ENCODE measurements around the gene RAD51. TPM values are rescaled to one million over a fixed set of nuclear protein-coding genes. Genes with fewer than 3 reads are reported as not detected.

The RAD51 gene
- polyA plus RNA-seq, 3 donors: 0.28 to 0.61 TPM; not detected in 1

GRCh38 chr15:40768521-40769273 lies 73.7 kb downstream of the RAD51 start:
- Histone ChIP-seq H3K36me3 (replicated peaks in 1 of 2; ENCODE audit: control insufficient read depth in 1 of 2, insufficient read depth in 2 of 2, low read length in 2 of 2) (peaks cover 26 to 50% of the 10 kb centered on the region in 2 donors), H3K4me3 (replicated peaks in 1 of 3; ENCODE audit: low read depth in 2 of 3, low read length in 3 of 3) (peak overlapping the region; percentile 2 to 65 (median 4)), H3K4me1 (ENCODE audit: control insufficient read depth in 1 of 2, insufficient read depth in 2 of 2, low read length in 2 of 2) (peaks cover 40 to 47% of the 10 kb centered on the region in 2 donors), H4K20me1 (ENCODE audit: insufficient read depth, low read length) (no peaks in the 10 kb centered on the region), H3K27ac (ENCODE audit: low read depth in 1 of 2, low read length in 2 of 2) (peak overlapping the region in 1 of 2 donors; percentile 61), H3K4me2 (replicated peaks; ENCODE audit: extremely low read depth, low read length, poor library complexity, severe bottlenecking) (peak overlapping the region; percentile 78), H3K9me3 (replicated peaks in 1 of 2; ENCODE audit: control insufficient read depth in 1 of 2, insufficient read depth in 1 of 2, low read length in 2 of 2) (no peaks in the 10 kb centered on the region), H2AFZ (ENCODE audit: insufficient read depth, low read depth, low read length, poor library complexity, severe bottlenecking) (peak overlapping the region; percentile 70), H3K27me3 (ENCODE audit: control insufficient read depth in 2 of 2, insufficient read depth in 2 of 2, low read length in 2 of 2) (no peaks in the 10 kb centered on the region), H3K9ac (ENCODE audit: insufficient read depth, low read length, poor library complexity, severe bottlenecking) (peak overlapping the region; percentile 39), H3K79me2 (ENCODE audit: insufficient read depth, low read length) (no peaks in the 10 kb centered on the region)
- peak overlapping the region; percentile 61 to 75 for H3K4me3 Mint-ChIP-seq
- H3K36me3 Mint-ChIP-seq: peaks cover 35 to 54% of the 10 kb centered on the region in 2 donors
- peak overlapping the region in 5 of 7 donors; percentile 31 to 86 (median 71) for H3K27ac Mint-ChIP-seq
- WGBS (ENCODE audit: insufficient coverage): 46% methylated on average over 18 of the region's 21 CpGs
- no peaks in the 10 kb centered on the region for H3K9me3 Mint-ChIP-seq
- intact Hi-C loops (cut with micrococcal nuclease): loop anchor here in 1 of 2 donors (10.0 kb wide), 1 partner anchor 74 kb away; the partner anchor contains the start of gene RAD51
- H3K27me3 Mint-ChIP-seq (ENCODE audit: low read depth in 3 of 3): peaks cover 0 to 3% (median 2%) of the 10 kb centered on the region in 3 donors
- TF ChIP-seq CTCF (IDR thresholded peaks at IDR 0.05): no peak
- peak; percentile 57 to 73 (median 66) for DNase-seq
- peaks cover 41% of the 10 kb centered on the region for H3K4me1 Mint-ChIP-seq

GRCh38 chr15:40769274-40770146 lies 74.5 kb downstream of the RAD51 start, which contains the start of gene C15orf62:
Gene C15orf62, plus strand, starts transcription at chr15:40769980. Its CDS starts 516 bp downstream, at chr15:40770496.
- no peaks in the 10 kb centered on the region for H3K79me2 ChIP-seq (ENCODE audit: insufficient read depth, low read length)
- no peaks in the 10 kb centered on the region for H3K9me3 ChIP-seq (replicated peaks in 1 of 2; ENCODE audit: control insufficient read depth in 1 of 2, insufficient read depth in 1 of 2, low read length in 2 of 2)
- Mint-ChIP-seq H3K36me3 (peaks cover 39 to 62% of the 10 kb centered on the region in 2 donors), H3K27me3 (ENCODE audit: low read depth in 3 of 3) (peaks cover 0 to 3% (median 2%) of the 10 kb centered on the region in 3 donors), H3K9me3 (no peaks in the 10 kb centered on the region), H3K4me1 (peaks cover 38% of the 10 kb centered on the region), H3K4me3 (peak within 1 kb of the TSS; percentile 61 to 75), H3K27ac (peak within 1 kb of the TSS; percentile 60 to 92 (median 80))
- H3K4me3 ChIP-seq (replicated peaks in 1 of 3; ENCODE audit: low read depth in 2 of 3, low read length in 3 of 3): peak within 1 kb of the TSS; percentile 2 to 65 (median 4)
- intact Hi-C loops (cut with micrococcal nuclease): loop anchor here in 1 of 2 donors (10.0 kb wide), 1 partner anchor 75 kb away; the partner anchor contains the start of gene RAD51
- WGBS (ENCODE audit: insufficient coverage): 7% methylated on average over 25 of the region's 28 CpGs
- no peaks in the 10 kb centered on the region for H3K27me3 ChIP-seq (ENCODE audit: control insufficient read depth in 2 of 2, insufficient read depth in 2 of 2, low read length in 2 of 2)
- peak; percentile 59 to 72 (median 62) for DNase-seq
- peak within 1 kb of the TSS; percentile 70 for H2AFZ ChIP-seq (ENCODE audit: insufficient read depth, low read depth, low read length, poor library complexity, severe bottlenecking)
- H4K20me1 ChIP-seq (ENCODE audit: insufficient read depth, low read length): no peaks in the 10 kb centered on the region
- TF ChIP-seq CTCF (IDR thresholded peaks at IDR 0.05): no peak
- H3K4me2 ChIP-seq (replicated peaks; ENCODE audit: extremely low read depth, low read length, poor library complexity, severe bottlenecking): peak within 1 kb of the TSS; percentile 78
- H3K9ac ChIP-seq (ENCODE audit: insufficient read depth, low read length, poor library complexity, severe bottlenecking): peak within 1 kb of the TSS; percentile 39
- H3K27ac ChIP-seq (ENCODE audit: low read depth in 1 of 2, low read length in 2 of 2): peak within 1 kb of the TSS; percentile 8 to 61
- peaks cover 34 to 39% of the 10 kb centered on the region in 2 donors for H3K4me1 ChIP-seq (ENCODE audit: control insufficient read depth in 1 of 2, insufficient read depth in 2 of 2, low read length in 2 of 2)
- H3K36me3 ChIP-seq (replicated peaks in 1 of 2; ENCODE audit: control insufficient read depth in 1 of 2, insufficient read depth in 2 of 2, low read length in 2 of 2): peaks cover 34 to 58% of the 10 kb centered on the region in 2 donors

All from CD14-positive monocyte (primary cell).